GM18526 (cell line): Measurements from ENCODE around the gene FLNB.

ENCODE experiments used
- POLR2A ChIP-seq: IDR thresholded peaks from 3 replicates; pipeline ENCODE4 v1.6.1; 2011; ENCODE audit not compliant: insufficient read length; ENCODE audit errors: extremely low read depth

The FLNB gene

DNA sequence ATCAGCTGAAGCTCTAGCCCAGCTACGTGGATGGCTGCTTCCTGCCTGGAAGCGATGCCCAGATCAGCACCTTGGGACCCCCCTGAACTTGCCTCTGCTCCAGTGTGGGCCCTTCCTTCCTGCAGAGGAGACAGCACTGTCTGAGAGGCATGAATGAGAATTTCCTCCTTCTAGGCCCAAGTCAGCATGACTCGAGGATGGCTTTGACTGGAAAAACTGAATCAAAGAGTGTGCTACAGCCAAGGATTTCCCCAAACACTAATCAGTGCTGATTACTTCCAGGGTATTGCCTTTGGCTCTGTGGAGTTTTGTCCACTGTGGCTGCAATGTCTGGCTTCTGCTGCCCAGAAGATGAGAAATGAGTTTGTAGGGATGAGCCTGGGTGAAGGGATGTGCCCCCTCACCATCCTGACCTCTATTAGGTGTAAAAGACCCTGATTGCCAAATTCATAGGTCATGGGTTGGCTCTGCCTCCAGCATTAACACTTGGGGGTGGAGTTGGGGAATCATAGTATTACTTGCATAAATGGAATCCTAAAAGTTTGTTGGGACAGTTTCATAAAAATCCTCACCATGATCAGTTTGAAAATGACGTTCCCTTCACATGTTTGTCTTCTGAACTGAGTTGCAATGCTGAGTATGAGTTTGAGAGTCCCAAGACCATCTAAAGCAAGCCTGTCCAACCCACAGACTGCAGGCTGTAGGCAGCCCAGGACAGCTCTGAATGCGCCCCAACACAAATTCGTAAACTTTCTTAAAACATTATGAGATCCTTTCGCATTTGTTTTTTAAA is 36.7 kb downstream of the FLNB start:
- no peak for TF ChIP-seq POLR2A

DNA sequence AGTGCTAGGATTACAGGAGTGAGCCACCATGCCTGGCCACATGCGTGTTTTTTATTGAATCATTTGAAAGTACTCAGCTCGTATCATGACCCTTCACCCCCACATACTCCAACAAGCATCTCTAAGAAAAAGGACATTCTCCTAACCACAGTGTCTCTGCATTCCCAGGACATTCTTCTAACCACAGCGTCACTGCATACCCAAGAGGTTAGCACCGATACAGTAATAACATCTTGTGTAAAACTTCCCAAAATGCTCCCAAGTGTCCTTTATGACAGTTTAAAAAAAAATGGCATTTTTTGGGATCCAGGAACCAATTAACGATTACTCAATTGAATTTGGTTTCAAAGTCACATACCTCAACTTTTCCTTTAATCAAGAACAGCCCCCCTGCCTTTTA is 39.6 kb downstream of the FLNB start:
- no peak for TF ChIP-seq POLR2A

DNA sequence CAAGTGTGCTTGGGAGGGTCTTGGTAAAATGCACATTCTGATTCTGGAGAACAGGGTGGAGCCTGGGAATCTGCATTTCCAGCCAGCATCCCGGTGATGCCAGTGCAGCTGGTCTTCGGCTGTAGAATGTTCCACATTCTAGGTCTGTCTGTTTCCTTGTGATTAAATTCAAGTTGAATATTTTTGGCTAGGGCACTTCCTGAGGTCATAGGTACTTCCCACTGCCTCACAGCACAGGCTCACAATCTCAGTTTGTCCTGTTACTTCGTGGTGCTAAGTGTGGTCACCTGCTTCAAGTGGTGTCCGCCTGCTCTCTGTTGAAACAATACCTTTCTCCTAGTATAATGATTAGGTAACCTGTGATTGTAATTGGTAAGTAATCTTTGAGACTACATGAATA is 40.1 kb downstream of the FLNB start:
- TF ChIP-seq POLR2A, result no peak

DNA sequence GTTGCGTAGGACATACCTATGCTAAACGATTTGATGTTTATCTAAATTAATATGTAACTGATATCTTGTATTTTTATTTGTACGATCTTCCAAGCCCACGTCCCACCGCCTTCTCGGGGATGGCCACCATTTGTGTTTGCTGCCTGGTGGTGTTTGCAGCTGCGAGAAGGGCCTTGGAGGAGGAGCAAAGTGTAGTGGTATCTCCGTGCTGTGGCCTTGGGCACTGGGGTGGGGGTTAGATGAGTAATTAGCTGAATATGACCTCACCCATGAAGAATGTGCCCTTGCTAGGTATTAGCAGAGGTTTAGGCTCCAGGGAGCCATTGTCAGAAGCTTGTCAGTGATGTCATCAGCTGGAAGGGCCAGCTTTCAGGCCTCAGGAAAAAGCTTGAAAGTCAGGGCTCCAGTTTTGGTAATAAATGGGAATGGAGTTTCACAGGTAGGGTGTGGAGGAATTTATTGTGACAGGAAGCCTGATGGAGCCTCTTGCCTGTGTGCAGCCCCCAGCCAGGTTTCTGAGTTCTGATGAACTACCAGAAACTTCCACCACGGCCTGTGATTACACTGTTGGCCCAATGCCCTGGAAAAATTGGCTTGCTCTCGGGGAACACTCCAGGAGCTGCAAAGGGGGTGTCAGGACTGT is 41.0 kb downstream of the FLNB start:
- no peak for TF ChIP-seq POLR2A

DNA sequence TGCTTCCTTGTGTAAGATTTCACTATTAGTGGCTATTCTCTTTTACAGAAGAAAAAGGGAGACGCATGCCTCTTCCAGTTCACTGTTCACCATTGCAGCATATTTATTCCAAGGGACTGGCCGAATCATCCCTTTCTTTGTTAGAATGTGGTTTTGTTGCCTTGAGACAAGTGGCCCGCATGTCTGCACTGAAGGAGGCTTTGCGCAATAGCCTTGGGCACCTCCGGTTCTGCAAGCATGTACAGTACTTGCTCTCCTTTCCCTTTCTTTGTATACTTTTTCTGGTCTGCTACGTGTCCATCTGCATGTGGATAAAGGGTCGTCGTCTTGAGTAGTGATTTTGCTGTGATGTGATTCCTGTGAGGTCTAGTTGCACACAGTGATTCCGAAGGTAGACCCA is 43.0 kb downstream of the FLNB start:
- no peak for TF ChIP-seq POLR2A

DNA sequence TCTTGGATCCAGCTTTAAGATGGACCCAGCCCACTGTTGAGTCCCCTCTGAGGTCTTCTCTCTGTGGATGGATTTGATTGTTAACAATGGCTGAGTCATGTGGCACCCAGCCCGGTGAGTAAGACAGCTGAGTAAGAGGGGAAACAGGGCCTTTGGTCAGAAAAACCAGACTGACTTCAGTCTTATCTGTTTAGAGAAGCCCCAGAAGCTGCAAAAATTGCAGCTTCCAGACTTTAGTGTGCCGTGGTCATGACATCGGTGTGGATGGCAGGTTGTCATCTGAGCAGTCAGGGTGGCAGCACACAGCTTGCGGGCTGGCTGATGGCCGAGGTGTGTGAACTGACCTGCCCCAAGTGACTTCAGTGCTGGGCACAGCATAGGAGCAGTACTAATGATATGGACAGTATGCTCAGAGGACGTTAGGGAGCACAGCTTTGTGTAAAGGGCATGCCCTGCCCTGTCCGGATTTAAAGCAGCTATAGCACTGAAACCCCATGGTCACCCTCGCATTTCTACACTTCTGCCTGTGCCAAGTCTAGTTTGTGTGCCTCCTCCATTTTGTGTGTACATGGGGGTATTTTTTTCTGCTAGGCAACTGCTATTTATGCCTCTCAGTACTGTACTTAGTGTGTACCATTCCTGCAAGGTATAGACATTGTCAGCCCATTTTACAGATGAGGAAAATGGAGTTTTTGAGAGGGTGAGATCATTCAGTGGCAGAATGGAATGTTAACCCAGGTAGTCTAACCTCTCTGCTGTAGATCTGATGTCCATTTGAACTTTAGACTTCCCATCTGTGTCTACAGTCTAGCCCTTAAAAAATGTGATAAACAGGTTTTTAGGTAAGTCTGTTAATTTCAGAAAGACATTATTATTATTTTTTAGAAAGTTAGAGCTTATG is 44.4 kb downstream of the FLNB start:
- no peak for TF ChIP-seq POLR2A

DNA sequence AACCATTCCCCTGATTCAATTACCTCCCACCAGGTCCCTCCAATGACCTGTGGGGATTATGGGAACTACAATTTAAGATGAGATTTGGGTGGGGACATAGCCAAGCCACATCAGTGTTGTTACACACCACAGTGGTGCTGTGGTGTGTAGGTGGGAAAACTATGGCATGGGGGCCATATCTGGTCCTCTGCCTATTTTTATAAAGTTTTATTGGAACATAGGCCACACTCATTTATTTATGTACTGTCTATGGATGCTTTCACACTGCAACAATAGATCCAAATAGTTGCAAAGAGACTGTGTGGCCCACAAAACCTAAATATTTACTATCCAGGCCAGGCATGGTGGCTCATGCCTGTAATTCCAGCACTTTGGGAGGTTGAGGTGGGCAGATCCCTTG is 46.4 kb downstream of the FLNB start:
- TF ChIP-seq POLR2A, result no peak

DNA sequence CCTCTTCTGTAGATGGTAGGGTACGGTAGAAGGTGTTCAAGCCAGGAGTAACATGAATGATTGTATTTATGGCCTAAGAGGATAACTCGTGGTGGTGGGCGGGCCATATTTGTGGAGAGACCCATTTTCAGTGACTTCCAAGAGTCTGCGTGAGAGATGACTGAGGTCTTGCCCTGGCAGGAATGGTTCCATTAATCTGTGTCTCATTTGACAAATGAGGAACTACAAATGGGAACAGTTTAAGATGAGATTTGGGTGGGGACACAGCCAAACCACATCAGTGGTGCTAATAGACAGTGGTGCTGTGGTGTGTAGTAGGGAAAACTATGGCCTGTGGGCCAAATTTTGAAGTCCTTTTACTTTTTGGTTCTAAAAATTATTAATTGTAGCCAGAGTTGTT is 47.1 kb downstream of the FLNB start:
- TF ChIP-seq POLR2A, result no peak

DNA sequence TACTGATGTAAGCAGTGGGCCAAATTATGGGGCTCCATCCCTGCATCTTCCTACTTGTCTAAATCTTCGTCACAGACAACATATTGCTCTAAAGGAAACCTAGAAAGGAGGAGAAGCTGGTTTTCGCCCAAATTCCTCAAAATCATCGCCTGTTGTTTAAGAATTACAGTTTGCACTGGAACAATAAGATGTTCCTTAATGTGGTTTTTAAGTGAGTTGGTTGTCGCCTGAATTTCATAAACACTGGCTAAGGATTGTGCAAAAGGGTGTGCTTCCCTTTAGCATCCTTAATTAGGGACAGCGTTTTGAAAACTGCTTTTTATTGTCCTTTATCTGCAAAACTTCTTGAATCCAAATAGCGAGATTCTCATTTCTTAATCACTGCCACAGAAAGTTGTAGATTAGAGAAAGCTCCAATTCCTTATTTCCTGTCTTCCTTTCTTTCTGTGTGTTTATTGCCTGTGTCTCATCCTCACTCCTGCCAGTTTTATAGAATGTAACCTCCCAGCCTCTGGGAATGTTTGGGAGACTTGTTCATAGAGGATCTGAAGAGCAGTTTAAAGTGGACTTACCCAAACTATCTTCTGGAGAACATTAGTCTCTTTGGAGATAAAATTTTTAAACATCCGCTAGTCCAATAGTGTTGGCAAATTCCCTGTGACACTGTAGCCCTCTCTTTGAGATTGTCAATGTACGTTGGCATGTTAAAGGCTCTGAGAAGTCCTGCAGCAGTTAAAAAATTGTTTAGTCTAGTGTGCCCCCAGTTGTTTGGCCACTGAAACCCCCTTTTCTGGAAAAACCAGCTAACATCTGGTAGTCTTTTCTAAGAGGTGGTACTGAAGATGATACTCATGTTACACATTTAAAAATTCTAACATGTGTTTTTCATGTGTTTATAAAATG is 50.4 kb downstream of the FLNB start:
- no peak for TF ChIP-seq POLR2A

DNA sequence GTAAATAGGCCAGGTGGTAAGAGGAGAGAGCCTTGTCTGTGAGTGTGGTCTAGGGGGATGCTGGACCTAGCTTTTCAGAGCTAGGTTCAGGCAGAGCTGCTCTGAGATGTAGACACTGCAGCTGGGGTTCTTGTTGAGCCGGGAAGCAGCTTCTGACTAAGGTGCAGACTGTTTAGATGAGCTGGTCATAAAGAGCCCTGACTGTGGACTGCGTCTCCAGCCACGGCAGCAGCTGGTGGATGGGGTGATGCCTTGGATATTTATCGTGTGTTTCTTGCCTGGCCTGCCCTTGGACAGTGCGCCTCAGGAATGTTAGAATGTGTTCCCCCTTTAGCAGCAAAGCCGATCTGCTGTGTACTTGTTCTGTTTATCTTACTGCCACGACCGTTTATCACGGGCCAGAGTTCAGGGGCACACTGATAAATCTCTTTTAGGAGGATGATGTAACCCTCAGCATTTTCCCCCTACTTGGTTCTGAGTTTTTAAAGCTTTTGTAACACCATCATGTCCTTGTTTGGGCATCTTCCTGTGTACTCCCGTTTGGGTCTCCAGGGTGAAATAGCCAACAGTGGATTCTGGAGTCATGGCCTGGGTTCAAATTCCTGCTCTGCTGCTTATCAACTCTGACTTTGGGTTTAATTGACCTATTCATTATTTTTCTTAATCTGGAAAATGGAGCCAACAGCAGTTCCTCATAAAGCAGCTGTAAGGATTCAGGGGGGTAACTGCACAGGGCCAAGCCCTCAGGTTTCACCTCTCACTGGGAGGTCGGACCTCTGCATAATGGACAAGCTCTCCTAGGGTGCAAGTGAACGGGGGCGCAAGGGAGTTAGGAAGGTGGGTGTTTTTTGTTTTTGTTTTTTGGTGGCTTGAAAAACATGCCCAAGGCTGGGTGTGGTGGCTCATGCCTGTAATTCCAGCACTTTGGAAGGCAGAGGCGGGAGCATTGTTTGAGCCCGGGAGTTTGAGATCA is 51.4 kb downstream of the FLNB start:
- TF ChIP-seq POLR2A, result no peak

DNA sequence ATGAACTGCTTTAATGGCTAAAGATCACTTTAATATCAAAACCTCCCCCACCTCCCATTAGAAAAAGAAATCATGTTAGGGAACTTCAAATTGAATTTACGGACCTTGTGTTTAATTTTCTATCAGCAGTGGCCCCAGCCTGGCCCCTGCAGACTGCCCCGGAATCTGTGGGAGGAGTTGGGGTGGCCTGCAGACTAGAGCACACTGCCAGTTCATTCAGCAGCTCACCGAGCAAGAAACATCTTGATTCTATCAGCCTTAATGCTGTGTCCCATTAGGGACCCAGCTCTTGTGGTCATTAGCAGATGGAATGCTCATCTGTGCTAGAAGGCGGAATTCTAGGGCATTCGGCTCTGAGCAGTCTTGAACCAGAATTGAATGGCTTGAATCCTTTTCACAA is 54.2 kb downstream of the FLNB start:
- TF ChIP-seq POLR2A, result no peak

DNA sequence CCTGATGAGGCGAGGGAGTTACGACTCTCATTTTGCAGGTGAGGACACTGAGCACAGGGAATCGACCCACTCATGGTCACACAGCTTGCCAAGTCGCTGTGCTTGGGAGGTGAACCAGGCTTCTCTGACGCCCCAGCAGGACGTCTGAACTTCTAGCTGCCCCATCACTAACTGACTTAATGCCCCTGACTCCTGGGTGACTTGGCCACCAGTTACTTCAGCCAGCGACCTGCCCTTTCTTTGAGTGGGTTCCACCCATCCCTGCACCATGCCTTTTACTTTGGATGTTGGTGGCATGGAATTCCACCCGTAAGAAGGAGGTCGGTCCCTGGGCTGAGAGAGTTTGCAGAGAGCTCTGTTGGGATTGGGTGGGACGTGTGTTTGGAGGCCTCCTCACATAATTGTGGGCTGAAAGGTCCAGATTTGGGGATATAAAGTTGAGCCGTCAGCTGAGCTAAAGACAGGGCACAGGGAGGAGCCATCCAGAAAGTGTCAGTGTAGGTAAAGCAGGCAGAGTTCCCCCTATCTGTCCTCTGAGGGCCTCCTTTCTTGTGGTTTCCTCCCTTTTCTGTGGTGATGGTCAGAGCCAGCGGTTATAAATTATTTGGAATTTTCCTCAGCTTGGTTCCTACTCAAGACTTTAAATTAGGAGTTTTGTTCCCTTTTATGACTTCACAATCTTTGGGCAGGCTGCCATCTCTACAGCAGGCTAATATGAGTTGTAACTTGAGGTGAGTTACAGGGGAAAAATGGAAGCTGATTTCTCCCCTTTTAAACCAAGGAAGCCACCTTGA is 55.0 kb downstream of the FLNB start:
- no peak for TF ChIP-seq POLR2A
